A549 treated with AZD9567 at 1 μM for 4 hours (cell line): ENCODE results near the gene LCN6. TPM values are rescaled to one million over a fixed set of nuclear protein-coding genes. Genes with fewer than 3 reads are reported as not detected.

ENCODE experiments used
- total RNA-seq: library from RNA; stranded (reverse); fragments of 200-300 nt; extraction: Qiagen RNA extraction; gene quantifications from 5 replicates; pipeline ENCODE4 v1.2.3, GENCODE V29; 2022; ENCODE audit not compliant: insufficient read depth

The LCN6 gene, protein sequence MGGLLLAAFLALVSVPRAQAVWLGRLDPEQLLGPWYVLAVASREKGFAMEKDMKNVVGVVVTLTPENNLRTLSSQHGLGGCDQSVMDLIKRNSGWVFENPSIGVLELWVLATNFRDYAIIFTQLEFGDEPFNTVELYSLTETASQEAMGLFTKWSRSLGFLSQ
- total RNA-seq, result not detected in 5 replicates

DNA sequence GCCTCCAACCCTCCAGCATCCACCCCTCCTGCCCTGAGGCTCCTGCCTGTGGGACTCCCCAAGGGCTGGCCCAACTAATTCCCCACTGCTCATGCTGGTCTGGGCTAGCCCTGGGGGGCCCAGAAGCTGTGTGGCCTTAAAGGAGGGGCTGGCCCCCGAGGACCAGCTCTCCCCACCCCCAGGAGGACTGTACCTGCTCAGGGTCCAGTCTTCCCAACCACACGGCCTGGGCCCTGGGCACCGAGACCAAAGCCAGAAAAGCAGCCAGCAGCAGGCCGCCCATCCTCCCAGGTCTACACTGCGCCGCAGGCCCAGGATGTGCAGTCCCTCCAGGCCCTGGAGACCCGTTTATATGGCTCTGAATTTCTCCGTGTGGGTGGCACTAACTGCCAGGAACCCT lies at the start of gene LCN6:
LCN6 (minus strand) TSS at position 325 of the 400 bp plus-strand sequence; CDS start at position 283, 42 bp downstream.

DNA sequence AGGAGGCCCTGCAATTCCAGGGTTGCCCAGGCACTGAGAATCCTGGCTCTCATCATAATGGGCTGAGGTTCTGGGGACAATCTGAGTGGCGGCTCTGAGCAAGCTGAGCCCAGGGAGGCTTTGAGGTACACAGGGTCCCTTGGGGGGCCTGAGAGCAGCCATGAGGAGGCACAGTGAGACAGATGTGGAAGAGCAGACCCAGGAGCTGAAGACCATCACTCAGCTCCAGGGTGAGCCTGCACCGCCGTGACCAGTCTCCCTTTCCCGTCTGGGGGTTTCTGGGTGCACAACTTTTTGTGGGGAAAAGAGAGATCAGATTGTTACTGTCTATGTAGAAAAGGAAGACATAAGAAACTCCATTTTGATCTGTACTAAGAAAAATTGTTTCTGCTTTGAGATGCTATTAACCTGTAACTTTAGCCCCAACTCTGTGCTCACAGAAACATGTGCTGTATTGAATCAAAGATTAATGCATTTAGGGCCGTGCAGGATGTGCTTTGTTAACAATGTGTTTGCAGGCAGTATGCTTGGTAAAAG lies 48.0 kb upstream of the LCN6 start, which contains the start of gene CCDC183:
CCDC183 (plus strand) TSS at position 101 of the 537 bp plus-strand sequence; CDS start at position 161, 60 bp downstream.

DNA sequence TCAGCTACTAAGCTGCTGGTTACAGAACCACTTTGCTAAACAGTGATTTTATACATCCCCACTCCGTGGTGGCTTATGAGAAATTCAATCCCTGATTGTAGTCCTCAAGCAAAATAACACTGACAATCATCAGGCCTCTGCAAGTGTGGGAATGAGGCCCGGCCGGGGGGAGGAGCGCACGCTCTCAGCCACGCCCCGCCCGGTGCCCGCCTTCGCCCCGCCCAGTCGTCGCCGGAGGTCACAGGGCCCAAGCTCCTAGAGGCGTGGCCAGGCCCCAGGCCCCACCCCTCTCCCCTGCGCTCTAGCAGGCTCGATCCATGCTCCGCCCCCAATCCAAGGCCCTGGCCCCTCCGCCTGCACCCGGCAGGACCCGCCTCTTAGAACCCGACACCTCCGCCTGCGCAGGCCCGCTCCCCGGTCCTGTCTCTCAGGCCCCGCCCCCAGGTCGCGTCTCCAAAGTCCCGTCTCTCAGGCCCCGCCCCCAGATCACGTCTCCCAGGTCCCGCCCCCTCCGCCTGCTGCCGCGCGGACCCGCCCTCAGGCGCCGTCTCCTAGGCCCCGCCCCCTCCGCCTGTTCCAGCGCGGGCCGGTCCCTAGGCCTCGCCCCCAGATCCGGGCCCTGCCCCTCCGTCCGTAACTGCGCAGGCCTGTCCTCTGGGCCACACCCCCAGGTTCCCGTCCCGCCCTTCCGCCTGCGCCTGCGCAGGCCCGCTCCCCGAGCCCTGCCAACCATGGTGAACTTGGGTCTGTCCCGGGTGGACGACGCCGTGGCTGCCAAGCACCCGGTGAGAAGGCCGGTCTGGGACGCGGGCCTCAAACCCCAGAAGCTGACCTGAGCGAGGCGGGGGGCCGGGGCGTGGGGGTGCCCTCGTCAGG lies 42.6 kb upstream of the LCN6 start, which contains the start of gene TMEM141:
TMEM141 (plus strand) TSS at position 705 of the 876 bp plus-strand sequence; CDS start at position 732, 27 bp downstream.

DNA sequence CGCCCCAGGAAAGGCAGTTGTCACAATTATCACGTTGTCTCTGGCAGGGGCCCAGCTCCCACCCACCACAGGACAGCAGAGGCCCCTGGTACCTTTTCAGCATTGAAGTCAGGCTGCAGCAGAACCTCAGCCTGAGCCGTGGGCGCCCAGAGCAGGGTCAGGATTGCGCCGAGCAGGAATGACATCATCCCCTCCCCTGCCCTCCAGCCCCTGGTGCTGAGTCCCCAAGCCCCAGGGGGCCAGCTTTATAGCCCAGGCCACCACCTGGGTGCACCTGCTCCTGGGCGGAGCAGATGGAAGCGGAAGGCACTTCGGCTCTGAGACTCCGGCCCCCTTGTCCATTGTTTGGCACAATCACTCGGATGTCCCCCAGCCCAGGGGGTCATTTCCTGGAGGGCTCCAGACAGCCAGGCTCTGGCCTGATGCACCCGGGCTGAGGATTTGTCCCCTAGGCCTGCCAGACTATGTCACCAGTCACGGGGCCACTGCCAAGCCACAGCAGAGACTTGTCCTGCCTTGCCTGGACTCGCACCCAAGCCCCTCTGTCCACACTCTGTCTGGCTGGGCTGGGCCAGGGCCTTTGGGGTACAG lies 16.1 kb upstream of the LCN6 start, which contains the start of gene LCN15:
LCN15 (minus strand) TSS at position 218 of the 591 bp plus-strand sequence; CDS start at position 188, 30 bp downstream.

DNA sequence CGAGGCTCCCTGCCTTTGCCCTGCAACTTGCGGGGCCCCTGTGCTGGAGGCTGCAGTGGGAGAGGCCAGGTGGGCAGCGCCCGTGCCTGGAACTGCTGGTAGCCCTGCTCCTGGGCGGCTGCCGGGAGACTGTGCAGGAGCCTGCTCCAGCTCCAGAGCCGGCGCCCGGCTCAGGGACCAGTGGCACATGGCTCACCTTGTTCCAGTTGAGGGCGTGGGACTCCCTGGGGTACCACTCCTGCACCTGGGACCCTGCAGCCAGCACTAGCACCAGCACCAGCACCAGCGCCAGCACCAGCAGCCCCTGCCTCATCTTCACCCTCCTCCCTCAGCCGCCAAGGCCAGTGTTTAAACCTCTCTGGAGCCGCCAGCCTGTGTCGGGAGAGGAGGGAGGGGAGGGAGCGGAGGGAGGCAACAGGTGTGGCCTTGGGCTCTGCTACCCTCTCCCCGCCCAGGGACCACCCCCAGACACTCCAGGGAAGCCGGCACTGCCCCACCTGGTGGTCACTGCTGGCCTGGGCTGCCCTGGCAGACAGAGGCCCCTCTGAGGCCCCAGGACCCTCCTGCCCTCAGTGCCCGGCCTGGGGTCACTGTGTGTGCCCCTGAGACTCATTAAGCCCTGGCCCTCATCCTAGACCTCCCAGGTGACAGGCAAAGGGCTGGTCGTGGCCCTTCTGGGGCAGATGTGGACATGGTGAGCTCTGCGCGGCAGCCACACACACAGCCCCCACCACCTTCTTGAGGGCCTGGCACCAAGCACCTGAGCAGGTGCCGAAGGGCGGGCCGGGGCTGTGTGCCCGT lies 5.5 kb downstream of the LCN6 start, which contains the start of gene LCN10:
LCN10 (minus strand) TSS at position 350 of the 801 bp plus-strand sequence; CDS start at position 313, 37 bp downstream.

DNA sequence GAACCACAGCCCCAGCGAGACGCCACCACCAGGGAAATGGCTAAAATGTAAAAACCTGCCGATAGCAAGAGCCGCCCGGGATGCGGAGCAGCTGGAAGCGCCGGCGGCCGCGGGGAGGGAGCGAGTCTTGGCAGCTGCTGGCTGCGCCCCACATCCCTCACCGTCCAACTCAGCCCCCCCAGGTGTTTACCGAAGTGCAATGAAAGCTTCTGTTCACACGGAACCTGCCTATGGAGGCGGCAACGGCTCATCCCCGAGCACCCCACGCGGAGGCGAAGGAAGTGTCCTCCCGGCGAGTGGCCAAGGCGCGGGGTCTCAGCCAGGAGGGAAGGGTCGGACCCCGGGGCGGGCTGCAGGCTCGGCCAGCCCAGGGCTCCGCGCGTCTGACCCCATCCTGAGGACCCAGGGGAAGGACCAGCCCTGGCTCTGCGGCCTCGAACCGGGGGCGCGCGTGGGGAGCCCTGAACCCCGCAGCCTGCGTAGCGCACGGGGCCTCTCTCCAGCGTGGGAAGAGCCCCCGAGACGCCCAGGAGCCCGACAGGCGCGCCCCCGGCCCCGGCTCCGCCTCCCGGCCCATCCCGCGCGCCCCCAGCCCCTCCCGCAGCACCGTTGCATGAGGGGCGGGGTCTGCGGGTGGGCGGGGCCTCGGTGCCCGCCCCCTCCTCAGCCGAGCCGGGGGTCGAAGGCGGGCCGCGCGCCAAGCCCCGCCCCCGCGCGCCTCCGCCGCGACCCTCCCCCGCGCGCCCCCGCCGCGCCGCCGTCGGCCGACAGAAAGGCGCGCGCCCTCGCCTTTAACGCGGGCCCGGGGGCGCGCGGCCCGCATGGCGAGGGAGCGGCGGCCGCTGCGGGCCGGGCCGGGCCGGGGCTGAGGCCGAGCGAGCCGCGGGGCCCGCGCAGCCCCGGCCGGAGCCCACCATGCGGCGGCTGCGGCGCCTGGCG lies 36.3 kb downstream of the LCN6 start, which contains the start of gene DIPK1B:
DIPK1B (plus strand) TSS at position 822 of the 939 bp plus-strand sequence; CDS start at position 916, 94 bp downstream.

Other genes starting within 250 kb of the LCN6 start
- 11.5 to 21.5 TPM (median 13.1 TPM) in 5 replicates for gene NOTCH1, start 202.5 kb downstream of the LCN6 start, total RNA-seq
- gene EGFL7, start 85.6 kb downstream of the LCN6 start, total RNA-seq, result 37.1 to 59.8 TPM (median 58.8 TPM) in 5 replicates
- gene AGPAT2, start 61.1 kb downstream of the LCN6 start, total RNA-seq, result 64.9 to 105 TPM (median 101 TPM) in 5 replicates
- 3.7 to 8.1 TPM (median 7.0 TPM) in 5 replicates for gene DIPK1B, start 36.0 kb downstream of the LCN6 start, total RNA-seq
- gene LCN10, start 5.6 kb downstream of the LCN6 start, total RNA-seq, result not detected in 5 replicates
- not detected in 5 replicates for gene LCN8, start 9.7 kb upstream of the LCN6 start, total RNA-seq
- gene LCN15, start 16.0 kb upstream of the LCN6 start, total RNA-seq, result 0.05 to 0.08 TPM (median 0.05 TPM) in 3 of 5 replicates, not detected in the others
- 58.2 to 81.2 TPM (median 76.7 TPM) in 5 replicates for gene TMEM141, start 42.8 kb upstream of the LCN6 start, total RNA-seq
- gene CCDC183, start 47.8 kb upstream of the LCN6 start, total RNA-seq, result 0.39 to 0.89 TPM (median 0.44 TPM) in 4 of 5 replicates, not detected in the other
- gene RABL6, start 59.4 kb upstream of the LCN6 start, total RNA-seq, result 56.0 to 85.9 TPM (median 80.1 TPM) in 5 replicates
- 1.9 to 5.0 TPM (median 4.5 TPM) in 5 replicates for gene AJM1, start 94.0 kb upstream of the LCN6 start, total RNA-seq
- 301 to 333 TPM (median 305 TPM) in 5 replicates for gene PHPT1, start 100.9 kb upstream of the LCN6 start, total RNA-seq
- 3.8 to 5.7 TPM (median 4.6 TPM) in 5 replicates for gene MAMDC4, start 103.8 kb upstream of the LCN6 start, total RNA-seq
- 355 to 516 TPM (median 465 TPM) in 5 replicates for gene EDF1, start 117.8 kb upstream of the LCN6 start, total RNA-seq
- 28.1 to 60.7 TPM (median 48.5 TPM) in 5 replicates for gene TRAF2, start 138.0 kb upstream of the LCN6 start, total RNA-seq
- 62.3 to 108 TPM (median 104 TPM) in 5 replicates for gene FBXW5, start 196.2 kb upstream of the LCN6 start, total RNA-seq
- gene C8G, start 196.7 kb upstream of the LCN6 start, total RNA-seq, result 1.0 to 1.7 TPM (median 1.3 TPM) in 4 of 5 replicates, not detected in the other
- 1.3 to 2.0 TPM (median 1.6 TPM) in 4 of 5 replicates, not detected in the other for gene LCN12, start 203.7 kb upstream of the LCN6 start, total RNA-seq
- 0.14 to 0.73 TPM (median 0.66 TPM) in 4 of 5 replicates, not detected in the other for gene PTGDS, start 229.0 kb upstream of the LCN6 start, total RNA-seq
- 0.02 to 0.14 TPM (median 0.10 TPM) in 4 of 5 replicates, not detected in the other for gene LCNL1, start 234.5 kb upstream of the LCN6 start, total RNA-seq
- gene PAXX, start 243.9 kb upstream of the LCN6 start, total RNA-seq, result 24.8 to 86.1 TPM (median 80.8 TPM) in 5 replicates
- gene CLIC3, start 248.0 kb upstream of the LCN6 start, total RNA-seq, result 4.0 to 4.9 TPM (median 4.4 TPM) in 4 of 5 replicates, not detected in the other